ENCODE results near the gene APOL1. TPM values are rescaled to one million over a fixed set of nuclear protein-coding genes. Genes with fewer than 3 reads are reported as not detected.
"Not testable (repeated sequence)": the region's sequence is repeated elsewhere in the genome, so short reads cannot be mapped to it uniquely, and the experiment has no call there.

The APOL1 gene
- total RNA-seq, 6 experiments from 2014 or later = 0.55 to 6.2 (median 4.9) TPM

GRCh38 chr22:36253523-36254490 lies 874 bp downstream of the APOL1 start:
- Mint-ChIP-seq H3K36me3 (ENCODE audit: low read depth) (peaks cover 4% of the 10 kb centered on the region; the same call in 1 of the 2 replicates), H3K4me1 (ENCODE audit: low read depth) (peaks cover 34% of the 10 kb centered on the region), H3K9me3 (no peaks in the 10 kb centered on the region; the same call in 1 of the 2 replicates), H3K27me3 (ENCODE audit: insufficient read depth) (peaks cover 20% of the 10 kb centered on the region), H3K27ac (peak overlapping the region; percentile 74; the same call in 1 of the 2 replicates), H3K4me3 (peak overlapping the region; percentile 83)
- no peak for TF ChIP-seq CTCF (IDR thresholded peaks at IDR 0.05)
- no peak for DNase-seq

- DNase-seq; H3K9me3 Mint-ChIP-seq; H3K27ac Mint-ChIP-seq; H3K4me3 Mint-ChIP-seq; H3K36me3 Mint-ChIP-seq (ENCODE audit: low read depth): not testable (repeated sequence)
- H3K27me3 Mint-ChIP-seq (ENCODE audit: insufficient read depth) = peaks cover 17% of the 10 kb centered on the region
- peaks cover 29% of the 10 kb centered on the region for H3K4me1 Mint-ChIP-seq (ENCODE audit: low read depth)
These were observed 2.6 kb downstream of the APOL1 start for GRCh38 chr22:36255572-36255971.

- peaks cover 16% of the 10 kb centered on the region for H3K27me3 Mint-ChIP-seq (ENCODE audit: insufficient read depth)
- no peaks in the 10 kb centered on the region for H3K36me3 Mint-ChIP-seq (ENCODE audit: low read depth)
- H3K4me1 Mint-ChIP-seq (ENCODE audit: low read depth) = peaks cover 29% of the 10 kb centered on the region
- no peak for TF ChIP-seq CTCF (IDR thresholded peaks at IDR 0.05)
- H3K27ac Mint-ChIP-seq = no peak overlapping the region
- DNase-seq = no peak
- no peak overlapping the region for H3K4me3 Mint-ChIP-seq
- H3K9me3 Mint-ChIP-seq = no peaks in the 10 kb centered on the region; the same call in 1 of the 2 replicates
These were observed 3.5 kb downstream of the APOL1 start for GRCh38 chr22:36256478-36256877.

- Mint-ChIP-seq H3K4me1 (ENCODE audit: low read depth) (peaks cover 29% of the 10 kb centered on the region), H3K4me3 (no peak overlapping the region), H3K36me3 (ENCODE audit: low read depth) (no peaks in the 10 kb centered on the region), H3K27ac (no peak overlapping the region), H3K27me3 (ENCODE audit: insufficient read depth) (peaks cover 15% of the 10 kb centered on the region), H3K9me3 (no peaks in the 10 kb centered on the region; the same call in 1 of the 2 replicates)
- no peak for TF ChIP-seq CTCF (IDR thresholded peaks at IDR 0.05)
- no peak for DNase-seq
These were observed 4.4 kb downstream of the APOL1 start for GRCh38 chr22:36257308-36257707.

GRCh38 chr22:36257948-36258670 lies 5.2 kb downstream of the APOL1 start:
- H3K27ac Mint-ChIP-seq = no peak overlapping the region
- H3K36me3 Mint-ChIP-seq (ENCODE audit: low read depth) = no peaks in the 10 kb centered on the region
- TF ChIP-seq CTCF (IDR thresholded peaks at IDR 0.05) = no peak
- H3K4me3 Mint-ChIP-seq = no peak overlapping the region; the same call in 1 of the 2 replicates
- H3K9me3 Mint-ChIP-seq = no peaks in the 10 kb centered on the region; the same call in 1 of the 2 replicates
- H3K27me3 Mint-ChIP-seq (ENCODE audit: insufficient read depth) = peaks cover 15% of the 10 kb centered on the region
- DNase-seq = no peak
- H3K4me1 Mint-ChIP-seq (ENCODE audit: low read depth) = peaks cover 22% of the 10 kb centered on the region
